Gastroesophageal sphincter (tissue), 4 donors: ENCODE data around the gene ECEL1. TPM values are rescaled to one million over a fixed set of nuclear protein-coding genes. Genes with fewer than 3 reads are reported as not detected.

Experiments used
- ATAC-seq: fragments of 150-250 bp; one replicate; pipeline ENCODE4 v1.9.1; 2016; ENCODE audit warnings: mild to moderate bottlenecking, moderate library complexity
- H3K27ac ChIP-seq, 4 donors: fragments of 200-600 bp; sonication (generic) in 3 of 4; 1 replicate in 3 of 4; 2 replicates in 1 of 4; pipeline ENCODE4 v1.5.1; 2016 to 2019
- H3K27me3 ChIP-seq: fragments of 200-600 bp; sonication (generic); one replicate; pipeline ENCODE4 v1.5.1; 2019
- H3K36me3 ChIP-seq, 2 donors: fragments of 200-600 bp; sonication (generic); one replicate each; pipeline ENCODE4 v1.5.1; 2019; ENCODE audit warnings: control low read depth in 1 of 2
- H3K4me1 ChIP-seq, 3 donors: fragments of 200-600 bp; sonication (generic); 1 replicate in 2 of 3; 2 replicates in 1 of 3; pipeline ENCODE4 v1.5.1; 2016 to 2019; ENCODE audit warnings: control low read depth in 2 of 3
- H3K4me3 ChIP-seq, 2 donors: fragments of 200-600 bp; sonication (generic); one replicate each; pipeline ENCODE4 v1.5.1; 2019; ENCODE audit warnings: mild to moderate bottlenecking in 1 of 2, moderate library complexity in 1 of 2
- H3K9me3 ChIP-seq, 3 donors: fragments of 200-600 bp; sonication (generic); one replicate each; pipeline ENCODE4 v1.5.1; 2017 to 2019; ENCODE audit warnings: control low read depth in 2 of 3
- EP300 ChIP-seq: sonication (generic); formaldehyde crosslinking; IDR thresholded peaks from one replicate; pipeline ENCODE4 v1.6.1; 2017; ENCODE audit warnings: antibody characterized with exemption, mild to moderate bottlenecking
- POLR2A ChIP-seq, 2 donors: fragments of 450-650 bp; IDR thresholded peaks; one replicate each; pipeline ENCODE4 v1.6.1; 2017; ENCODE audit warnings: antibody characterized with exemption in 2 of 2, mild to moderate bottlenecking in 2 of 2, moderate library complexity in 1 of 2
- POLR2AphosphoS5 ChIP-seq: sonication (generic); formaldehyde crosslinking; IDR thresholded peaks from one replicate; pipeline ENCODE4 v1.6.1; 2017; ENCODE audit warnings: antibody characterized with exemption
- WGBS, 2 donors: methylation state at CpG; one replicate each; pipeline ENCODE4 v1.1.5; 2018; ENCODE audit warnings: low coverage in 1 of 2; 5-methylcytosine and 5-hydroxymethylcytosine counted together
- total RNA-seq, 4 donors: library from RNA; depleted of rRNA; stranded (reverse); fragments of >200 nt; gene quantifications; one replicate each; pipeline ENCODE4 v1.1.0, GENCODE V29; 2016
- TF ChIP-seq, protein P1 (sequence below), 4 experiments: fragments of 200-600 bp in 2 of 4; fragments of 450-650 bp in 2 of 4; sonication (generic) in 1 of 4; IDR thresholded peaks; one replicate each; pipeline ENCODE4 v1.5.1; 2017 to 2019; ENCODE audit warnings: antibody characterized with exemption in 4 of 4, mild to moderate bottlenecking in 2 of 4, moderate library complexity in 2 of 4

The ECEL1 gene
- total RNA-seq, 4 donors from 2014 or later = 1.1 to 1.4 TPM; not detected in 2

- no peaks in the 10 kb centered on the region for H3K36me3 ChIP-seq
- ATAC-seq = no peak
- H3K27me3 ChIP-seq = peaks cover 59% of the 10 kb centered on the region
- WGBS, 2 donors = 94% methylated on average over 3 of the region's 12 CpGs; no CpG with 5 or more reads in 1 of the 2 donors
- peaks cover 0 to 17% (median 4%) of the 10 kb centered on the region in 3 donors for H3K4me1 ChIP-seq
- no peak overlapping the region for H3K4me3 ChIP-seq
- no peak overlapping the region for H3K27ac ChIP-seq
- no peaks in the 10 kb centered on the region for H3K9me3 ChIP-seq
- TF ChIP-seq POLR2A (IDR thresholded peaks at IDR 0.05) (no peak), POLR2AphosphoS5 (no peak), EP300 (no peak)
- TF ChIP-seq, protein P1, sequence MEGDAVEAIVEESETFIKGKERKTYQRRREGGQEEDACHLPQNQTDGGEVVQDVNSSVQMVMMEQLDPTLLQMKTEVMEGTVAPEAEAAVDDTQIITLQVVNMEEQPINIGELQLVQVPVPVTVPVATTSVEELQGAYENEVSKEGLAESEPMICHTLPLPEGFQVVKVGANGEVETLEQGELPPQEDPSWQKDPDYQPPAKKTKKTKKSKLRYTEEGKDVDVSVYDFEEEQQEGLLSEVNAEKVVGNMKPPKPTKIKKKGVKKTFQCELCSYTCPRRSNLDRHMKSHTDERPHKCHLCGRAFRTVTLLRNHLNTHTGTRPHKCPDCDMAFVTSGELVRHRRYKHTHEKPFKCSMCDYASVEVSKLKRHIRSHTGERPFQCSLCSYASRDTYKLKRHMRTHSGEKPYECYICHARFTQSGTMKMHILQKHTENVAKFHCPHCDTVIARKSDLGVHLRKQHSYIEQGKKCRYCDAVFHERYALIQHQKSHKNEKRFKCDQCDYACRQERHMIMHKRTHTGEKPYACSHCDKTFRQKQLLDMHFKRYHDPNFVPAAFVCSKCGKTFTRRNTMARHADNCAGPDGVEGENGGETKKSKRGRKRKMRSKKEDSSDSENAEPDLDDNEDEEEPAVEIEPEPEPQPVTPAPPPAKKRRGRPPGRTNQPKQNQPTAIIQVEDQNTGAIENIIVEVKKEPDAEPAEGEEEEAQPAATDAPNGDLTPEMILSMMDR (IDR thresholded peaks at IDR 0.05) = no peak
Observed at GRCh38 chr2:232491139-232491780, 3.6 kb upstream of the ECEL1 start.

GRCh38 chr2:232490221-232491138 lies 2.8 kb upstream of the ECEL1 start:
- TF ChIP-seq POLR2AphosphoS5 (no peak), EP300 (no peak), POLR2A (IDR thresholded peaks at IDR 0.05) (no peak)
- TF ChIP-seq, protein P1 (IDR thresholded peaks at IDR 0.05) = no peak
- no peaks in the 10 kb centered on the region for H3K9me3 ChIP-seq
- no peak for ATAC-seq
- no peak overlapping the region for H3K27ac ChIP-seq
- no peak overlapping the region for H3K4me3 ChIP-seq
- 78 to 90% methylated on average over 2 to 6 of the region's 30 CpGs for WGBS, 2 donors
- H3K36me3 ChIP-seq = no peaks in the 10 kb centered on the region
- peaks cover 0 to 25% (median 4%) of the 10 kb centered on the region in 3 donors for H3K4me1 ChIP-seq
- H3K27me3 ChIP-seq = peaks cover 67% of the 10 kb centered on the region

DNA sequence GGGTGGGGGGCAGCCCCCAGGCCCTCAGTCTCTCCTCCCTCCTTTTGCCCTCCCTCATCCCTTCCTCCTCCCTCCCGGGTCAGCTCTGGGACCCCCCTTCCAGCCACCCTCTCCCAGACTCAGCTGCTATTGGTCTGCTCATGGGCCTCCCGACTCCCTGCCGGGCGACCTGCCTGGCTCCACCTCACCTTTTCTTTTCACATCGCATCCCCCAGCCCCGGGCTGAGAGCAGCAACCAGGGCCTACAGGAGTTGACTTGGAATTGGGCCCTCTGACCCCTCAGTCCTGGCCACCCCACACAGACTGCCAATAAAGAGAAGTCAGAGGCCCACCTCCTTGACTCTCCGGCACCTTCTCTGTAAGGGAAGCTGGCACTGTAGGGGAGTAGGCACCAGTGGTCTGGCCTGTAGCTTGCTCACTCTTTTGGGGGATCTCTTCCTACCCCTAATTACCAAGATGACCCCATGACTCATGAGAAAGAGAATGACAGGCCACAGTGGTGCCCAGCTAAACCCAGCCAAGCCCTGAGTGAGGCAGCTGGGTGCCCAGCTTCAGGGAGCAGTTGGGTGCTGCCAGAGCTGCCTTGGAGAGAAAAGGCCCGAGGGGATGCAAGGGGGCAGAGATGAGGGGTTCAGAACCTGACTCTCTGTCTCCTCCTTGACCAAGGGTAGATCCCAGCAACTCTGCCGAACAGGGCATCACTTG lies 2.0 kb upstream of the ECEL1 start:
- no peak overlapping the region for H3K27ac ChIP-seq
- H3K4me1 ChIP-seq = peaks cover 0 to 28% (median 4%) of the 10 kb centered on the region in 3 donors
- no peaks in the 10 kb centered on the region for H3K36me3 ChIP-seq
- ATAC-seq = no peak
- H3K9me3 ChIP-seq = no peaks in the 10 kb centered on the region
- no peak overlapping the region for H3K4me3 ChIP-seq
- 70 to 80% methylated on average over 1 to 3 of the region's 9 CpGs for WGBS, 2 donors
- TF ChIP-seq POLR2AphosphoS5 (no peak), EP300 (no peak), POLR2A (IDR thresholded peaks at IDR 0.05) (no peak)
- TF ChIP-seq, protein P1 (IDR thresholded peaks at IDR 0.05) = no peak
- peaks cover 75% of the 10 kb centered on the region for H3K27me3 ChIP-seq

- no peak for ATAC-seq
- H3K36me3 ChIP-seq = no peaks in the 10 kb centered on the region
- H3K4me3 ChIP-seq = no peak overlapping the region
- no peak overlapping the region for H3K27ac ChIP-seq
- TF ChIP-seq, protein P1 (IDR thresholded peaks at IDR 0.05) = no peak
- TF ChIP-seq EP300 (no peak), POLR2AphosphoS5 (no peak), POLR2A (IDR thresholded peaks at IDR 0.05) (no peak)
- peaks cover 0 to 28% (median 4%) of the 10 kb centered on the region in 3 donors for H3K4me1 ChIP-seq
- H3K9me3 ChIP-seq = no peaks in the 10 kb centered on the region
- 76% methylated on average over 2 of the region's 5 CpGs; no CpG with 5 or more reads in 1 of the 2 donors for WGBS, 2 donors
- peaks cover 84% of the 10 kb centered on the region for H3K27me3 ChIP-seq
Observed at GRCh38 chr2:232488721-232489300, 1.2 kb upstream of the ECEL1 start.
